HCT116 (cell line): Measurements from ENCODE around the gene GPR62. TPM values are rescaled to one million over a fixed set of nuclear protein-coding genes. Genes with fewer than 3 reads are reported as not detected.

Experiments
- ATAC-seq: fragments of 200-7000 bp; cut with Tn5 transposase; 2 replicates; pipeline ENCODE4 v1.9.1; 2020; ENCODE audit warnings: mild to moderate bottlenecking, moderate library complexity
- BruUV-seq: library from RNA; stranded (reverse); fragments of 400-500 nt; replicated peaks from 2 replicates; lab custom pipeline; 2021; lab: Mats Ljungman, UMichigan
- CTCF ChIA-PET: fragments of 300-600 bp; sonication (Branson Sonifier 250); formaldehyde crosslinking; loops from one replicate; lab custom pipeline; 2021; ENCODE audit warnings: antibody characterized with exemption; lab: Charles Lee
- POLR2A ChIA-PET: fragments of 300-600, 350-600 bp; sonication (Branson Sonifier 250); formaldehyde crosslinking; loops from one replicate; lab custom pipeline; 2021; ENCODE audit warnings: antibody characterized with exemption; lab: Charles Lee
- RAD21 ChIA-PET, 2 experiments: fragments of 300-600 bp; sonication (Branson Sonifier 250); formaldehyde crosslinking; loops; one replicate each; lab custom pipeline; 2023; ENCODE audit warnings: low total read pairs in 2 of 2; ENCODE audit not compliant: uncharacterized antibody in 2 of 2, unreplicated experiment in 2 of 2, low non-redundant PET in 1 of 2; lab: Charles Lee
- DNase-seq: peaks from one replicate; pipeline ENCODE4 v3.0.0-alpha.2; 2010; ENCODE audit warnings: low read depth, low spot score
- H2AFZ ChIP-seq: fragments of 200-600 bp; shearing (Covaris generic), sonication (generic); 2 replicates; pipeline ENCODE4 v1.6.1; 2017; ENCODE audit warnings: low read depth, mixed run types, mixed read lengths, antibody characterized with exemption, low read length; ENCODE audit not compliant: poor library complexity, severe bottlenecking
- H3K27ac ChIP-seq: 2 replicates; pipeline ENCODE4 v1.5.1; 2012; ENCODE audit warnings: low read depth, low read length
- H3K27me3 ChIP-seq: fragments of 200-600 bp; sonication (generic); 2 replicates; pipeline ENCODE4 v1.6.1; 2016; ENCODE audit warnings: mixed run types, low read length, mixed read lengths; ENCODE audit not compliant: insufficient read depth
- H3K36me3 ChIP-seq, 2 experiments: fragments of 200-500 bp in 1 of 2; fragments of 200-600 bp in 1 of 2; sonication (Bioruptor generic) in 1 of 2; sonication (generic) in 1 of 2; 2 replicates each; pipeline versions ENCODE4 v1.5.1 to v1.6.1; 2014 to 2016; ENCODE audit warnings: low read length in 2 of 2, inconsistent platforms in 1 of 2, mixed read lengths in 1 of 2, mixed run types in 1 of 2; ENCODE audit not compliant: insufficient read depth in 2 of 2, control insufficient read depth in 1 of 2
- H3K4me1 ChIP-seq, 2 experiments: fragments of 200-600 bp in 1 of 2; sonication (generic) in 1 of 2; 2 replicates each; pipeline versions ENCODE4 v1.5.1 to v1.6.1; 2012 to 2017; ENCODE audit warnings: low read length in 2 of 2, inconsistent platforms in 1 of 2, mild to moderate bottlenecking in 1 of 2, mixed read lengths in 1 of 2, mixed run types in 1 of 2, moderate library complexity in 1 of 2; ENCODE audit not compliant: insufficient read depth in 2 of 2, control insufficient read depth in 1 of 2
- H3K4me2 ChIP-seq: fragments of 200-600 bp; sonication (generic); 2 replicates; pipeline ENCODE4 v1.6.1; 2017; ENCODE audit warnings: mixed run types, low read length, mixed read lengths
- H3K4me3 ChIP-seq, 2 experiments: fragments of 200-600 bp in 1 of 2; sonication (generic) in 1 of 2; replicated peaks in 1 of 2; 2 replicates each; pipeline ENCODE4 v1.5.1; 2011 to 2016; ENCODE audit warnings: low read length in 2 of 2, control low read depth in 1 of 2, low read depth in 1 of 2, mild to moderate bottlenecking in 1 of 2, mixed read lengths in 1 of 2, mixed run types in 1 of 2
- H3K79me2 ChIP-seq: fragments of 200-600 bp; sonication (generic); 2 replicates; pipeline ENCODE4 v1.6.1; 2017; ENCODE audit warnings: mild to moderate bottlenecking, mixed run types, low read length, moderate library complexity, mixed read lengths; ENCODE audit not compliant: insufficient read depth
- H3K9ac ChIP-seq: fragments of 200-600 bp; sonication (generic); 2 replicates; pipeline ENCODE4 v1.6.1; 2016; ENCODE audit warnings: low read length, mixed read lengths
- H3K9me2 ChIP-seq: fragments of 200-600 bp; sonication (generic), shearing (Covaris generic); 2 replicates; pipeline ENCODE4 v1.6.1; 2017; ENCODE audit warnings: mixed run types, mild to moderate bottlenecking, moderate library complexity; ENCODE audit not compliant: insufficient read depth
- H3K9me3 ChIP-seq, 2 experiments: fragments of 200-500 bp in 1 of 2; fragments of 200-600 bp in 1 of 2; sonication (Bioruptor generic) in 1 of 2; sonication (generic) in 1 of 2; 2 replicates each; pipeline ENCODE4 v1.6.1; 2014 to 2017; ENCODE audit warnings: low read length in 2 of 2, mixed read lengths in 2 of 2, inconsistent platforms in 1 of 2, low read depth in 1 of 2, mild to moderate bottlenecking in 1 of 2, mixed run types in 1 of 2, moderate library complexity in 1 of 2; ENCODE audit not compliant: control insufficient read depth in 1 of 2, insufficient read depth in 1 of 2
- H4K20me1 ChIP-seq: fragments of 200-600 bp; sonication (generic), shearing (Covaris generic); 2 replicates; pipeline ENCODE4 v1.6.1; 2017; ENCODE audit warnings: mixed run types, mild to moderate bottlenecking, moderate library complexity; ENCODE audit not compliant: insufficient read depth
- CBX3 ChIP-seq: IDR thresholded peaks from 2 replicates; pipeline ENCODE4 v1.6.1; 2012; ENCODE audit warnings: low read depth
- CEBPB ChIP-seq: IDR thresholded peaks from 2 replicates; pipeline ENCODE4 v1.6.1; 2012; ENCODE audit warnings: low read depth
- EGR1 ChIP-seq: IDR thresholded peaks from 2 replicates; pipeline ENCODE4 v1.6.1; 2012; ENCODE audit warnings: low read depth
- ELF1 ChIP-seq: IDR thresholded peaks from 2 replicates; pipeline ENCODE4 v1.6.1; 2012; ENCODE audit warnings: low read depth, borderline replicate concordance
- EZH2phosphoT487 ChIP-seq: fragments of 200-600 bp; IDR thresholded peaks from 2 replicates; pipeline ENCODE4 v1.6.1; 2018; ENCODE audit warnings: antibody characterized with exemption, borderline replicate concordance
- FOSL1 ChIP-seq: IDR thresholded peaks from 2 replicates; pipeline ENCODE4 v1.6.1; 2012; ENCODE audit warnings: low read depth
- JUND ChIP-seq: IDR thresholded peaks from 2 replicates; pipeline ENCODE4 v1.6.1; 2012
- POLR2A ChIP-seq: IDR thresholded peaks from 2 replicates; pipeline ENCODE4 v1.7.0; 2011; ENCODE audit warnings: borderline replicate concordance; ENCODE audit not compliant: insufficient read depth, insufficient read length; ENCODE audit errors: extremely low read depth
- POLR2AphosphoS5 ChIP-seq: IDR thresholded peaks from 2 replicates; pipeline ENCODE4 v1.6.1; 2011; ENCODE audit warnings: mild to moderate bottlenecking, low read depth, low read length, moderate library complexity
- SIN3A ChIP-seq: IDR thresholded peaks from 2 replicates; pipeline ENCODE4 v1.6.1; 2012; ENCODE audit warnings: low read depth
- SRF ChIP-seq: IDR thresholded peaks from 2 replicates; pipeline ENCODE4 v1.6.1; 2012; ENCODE audit warnings: low read depth
- TCF7L2 ChIP-seq: IDR thresholded peaks from 2 replicates; pipeline ENCODE4 v1.7.0; 2011; ENCODE audit warnings: borderline replicate concordance, inconsistent platforms; ENCODE audit not compliant: insufficient read depth, insufficient read length; ENCODE audit errors: extremely low read depth
- YY1 ChIP-seq: IDR thresholded peaks from 2 replicates; pipeline ENCODE4 v1.6.1; 2011; ENCODE audit warnings: low read length, low read depth, moderate library complexity, mild to moderate bottlenecking; ENCODE audit not compliant: insufficient replicate concordance; ENCODE audit errors: extremely low read depth
- ZFX ChIP-seq: fragments of 450-650 bp; IDR thresholded peaks from 2 replicates; pipeline ENCODE4 v1.6.1; 2017
- ZNF274 ChIP-seq: fragments of 200-500 bp; sonication (Bioruptor generic); IDR thresholded peaks from 2 replicates; pipeline ENCODE4 v1.6.1; 2014; ENCODE audit warnings: mild to moderate bottlenecking, low read depth, low read length, inconsistent platforms
- intact Hi-C: fragments of 100-400 bp; cut with micrococcal nuclease; formaldehyde crosslinking; loops from 2 replicates; pipeline ENCODE4 v1.10.0; 2022
- total RNA-seq: library from RNA; stranded (reverse); gene quantifications from one replicate; pipeline ENCODE4 v1.2.1, GENCODE V29; 2021; ENCODE audit not compliant: unreplicated experiment
- TF ChIP-seq, protein P1 (sequence below): IDR thresholded peaks from 2 replicates; pipeline ENCODE4 v1.6.1; 2012
- TF ChIP-seq, protein P2 (sequence below): IDR thresholded peaks from 2 replicates; pipeline ENCODE4 v1.6.1; 2011; ENCODE audit warnings: mild to moderate bottlenecking, low read length, moderate library complexity; ENCODE audit not compliant: insufficient replicate concordance; ENCODE audit errors: extremely low read depth
- TF ChIP-seq, protein P3 (sequence below): IDR thresholded peaks from 2 replicates; pipeline ENCODE4 v1.6.1; 2012; ENCODE audit warnings: low read depth
- TF ChIP-seq, protein P4 (sequence below), 3 experiments: fragments of 200-600 bp in 1 of 3; sonication (generic) in 1 of 3; IDR thresholded peaks in 2 of 3; conservative IDR thresholded peaks in 1 of 3; 2 replicates each; pipeline ENCODE4 v1.5.1; 2012 to 2017; ENCODE audit warnings: low read depth in 2 of 3, low read length in 2 of 3, antibody characterized with exemption in 1 of 3, borderline replicate concordance in 1 of 3, control low read depth in 1 of 3, mild to moderate bottlenecking in 1 of 3, mixed read lengths in 1 of 3, mixed run types in 1 of 3, moderate library complexity in 1 of 3; ENCODE audit not compliant: insufficient read depth in 1 of 3

GPR62 gene
- total RNA-seq, 1 experiment from 2014 or later, result not detected

DNA sequence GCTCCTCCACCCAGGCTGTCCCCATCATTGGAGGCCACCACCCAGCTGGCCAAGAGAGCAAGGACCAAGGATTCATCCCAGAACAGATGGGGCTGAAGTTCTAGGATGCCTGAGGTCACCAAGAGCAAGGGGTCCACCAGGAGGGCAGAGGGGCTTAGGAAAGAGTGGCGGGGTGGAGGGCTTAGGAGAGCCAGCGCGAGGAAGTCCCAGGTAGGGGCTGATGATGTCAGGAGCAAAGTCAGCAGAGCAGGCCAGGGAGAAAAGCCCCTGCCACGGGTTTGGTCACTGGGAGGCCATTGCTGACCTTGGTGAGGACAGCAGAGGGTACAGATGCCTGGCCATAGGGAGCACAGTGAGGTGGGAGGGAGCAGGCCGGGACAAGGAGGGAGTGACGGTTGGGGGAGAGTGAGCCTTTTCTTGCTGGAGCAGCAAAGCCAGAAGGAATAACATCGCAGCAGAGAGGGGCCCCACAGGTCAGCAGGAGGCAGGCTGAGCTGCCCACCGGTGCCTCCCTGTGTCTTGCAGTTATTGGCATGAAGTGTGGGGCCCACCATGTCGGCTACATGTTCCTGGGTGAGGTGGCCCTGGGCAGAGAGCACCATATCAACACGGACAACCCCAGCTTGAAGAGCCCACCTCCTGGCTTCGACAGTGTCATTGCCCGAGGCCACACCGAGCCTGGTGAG is 7.8 kb upstream of the GPR62 start:
- Histone ChIP-seq H4K20me1 (no peaks in the 10 kb centered on the region), H2AFZ (no peak overlapping the region), H3K9ac (no peak overlapping the region), H3K27ac (no peak overlapping the region), H3K79me2 (no peaks in the 10 kb centered on the region), H3K4me1 (peaks cover 11 to 14% of the 10 kb centered on the region in 2 experiments), H3K9me3 (no peaks in the 10 kb centered on the region), H3K27me3 (no peaks in the 10 kb centered on the region), H3K36me3 (no peaks in the 10 kb centered on the region), H3K4me3 (no peak overlapping the region), H3K9me2 (no peaks in the 10 kb centered on the region), H3K4me2 (no peak overlapping the region)
- TF ChIP-seq EZH2phosphoT487 (no peak), CBX3 (no peak), POLR2AphosphoS5 (no peak), SIN3A (no peak), POLR2A (no peak), JUND (no peak), EGR1 (no peak), YY1 (no peak), ELF1 (no peak), ZFX (no peak), TCF7L2 (no peak), CEBPB (no peak), ZNF274 (no peak), FOSL1 (no peak), SRF (no peak)
- TF ChIP-seq, protein P1, sequence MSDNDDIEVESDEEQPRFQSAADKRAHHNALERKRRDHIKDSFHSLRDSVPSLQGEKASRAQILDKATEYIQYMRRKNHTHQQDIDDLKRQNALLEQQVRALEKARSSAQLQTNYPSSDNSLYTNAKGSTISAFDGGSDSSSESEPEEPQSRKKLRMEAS, result no peak
- TF ChIP-seq, protein P2, sequence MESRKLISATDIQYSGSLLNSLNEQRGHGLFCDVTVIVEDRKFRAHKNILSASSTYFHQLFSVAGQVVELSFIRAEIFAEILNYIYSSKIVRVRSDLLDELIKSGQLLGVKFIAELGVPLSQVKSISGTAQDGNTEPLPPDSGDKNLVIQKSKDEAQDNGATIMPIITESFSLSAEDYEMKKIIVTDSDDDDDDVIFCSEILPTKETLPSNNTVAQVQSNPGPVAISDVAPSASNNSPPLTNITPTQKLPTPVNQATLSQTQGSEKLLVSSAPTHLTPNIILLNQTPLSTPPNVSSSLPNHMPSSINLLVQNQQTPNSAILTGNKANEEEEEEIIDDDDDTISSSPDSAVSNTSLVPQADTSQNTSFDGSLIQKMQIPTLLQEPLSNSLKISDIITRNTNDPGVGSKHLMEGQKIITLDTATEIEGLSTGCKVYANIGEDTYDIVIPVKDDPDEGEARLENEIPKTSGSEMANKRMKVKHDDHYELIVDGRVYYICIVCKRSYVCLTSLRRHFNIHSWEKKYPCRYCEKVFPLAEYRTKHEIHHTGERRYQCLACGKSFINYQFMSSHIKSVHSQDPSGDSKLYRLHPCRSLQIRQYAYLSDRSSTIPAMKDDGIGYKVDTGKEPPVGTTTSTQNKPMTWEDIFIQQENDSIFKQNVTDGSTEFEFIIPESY, result no peak
- TF ChIP-seq, protein P3, sequence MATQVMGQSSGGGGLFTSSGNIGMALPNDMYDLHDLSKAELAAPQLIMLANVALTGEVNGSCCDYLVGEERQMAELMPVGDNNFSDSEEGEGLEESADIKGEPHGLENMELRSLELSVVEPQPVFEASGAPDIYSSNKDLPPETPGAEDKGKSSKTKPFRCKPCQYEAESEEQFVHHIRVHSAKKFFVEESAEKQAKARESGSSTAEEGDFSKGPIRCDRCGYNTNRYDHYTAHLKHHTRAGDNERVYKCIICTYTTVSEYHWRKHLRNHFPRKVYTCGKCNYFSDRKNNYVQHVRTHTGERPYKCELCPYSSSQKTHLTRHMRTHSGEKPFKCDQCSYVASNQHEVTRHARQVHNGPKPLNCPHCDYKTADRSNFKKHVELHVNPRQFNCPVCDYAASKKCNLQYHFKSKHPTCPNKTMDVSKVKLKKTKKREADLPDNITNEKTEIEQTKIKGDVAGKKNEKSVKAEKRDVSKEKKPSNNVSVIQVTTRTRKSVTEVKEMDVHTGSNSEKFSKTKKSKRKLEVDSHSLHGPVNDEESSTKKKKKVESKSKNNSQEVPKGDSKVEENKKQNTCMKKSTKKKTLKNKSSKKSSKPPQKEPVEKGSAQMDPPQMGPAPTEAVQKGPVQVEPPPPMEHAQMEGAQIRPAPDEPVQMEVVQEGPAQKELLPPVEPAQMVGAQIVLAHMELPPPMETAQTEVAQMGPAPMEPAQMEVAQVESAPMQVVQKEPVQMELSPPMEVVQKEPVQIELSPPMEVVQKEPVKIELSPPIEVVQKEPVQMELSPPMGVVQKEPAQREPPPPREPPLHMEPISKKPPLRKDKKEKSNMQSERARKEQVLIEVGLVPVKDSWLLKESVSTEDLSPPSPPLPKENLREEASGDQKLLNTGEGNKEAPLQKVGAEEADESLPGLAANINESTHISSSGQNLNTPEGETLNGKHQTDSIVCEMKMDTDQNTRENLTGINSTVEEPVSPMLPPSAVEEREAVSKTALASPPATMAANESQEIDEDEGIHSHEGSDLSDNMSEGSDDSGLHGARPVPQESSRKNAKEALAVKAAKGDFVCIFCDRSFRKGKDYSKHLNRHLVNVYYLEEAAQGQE, result no peak
- TF ChIP-seq, protein P4, sequence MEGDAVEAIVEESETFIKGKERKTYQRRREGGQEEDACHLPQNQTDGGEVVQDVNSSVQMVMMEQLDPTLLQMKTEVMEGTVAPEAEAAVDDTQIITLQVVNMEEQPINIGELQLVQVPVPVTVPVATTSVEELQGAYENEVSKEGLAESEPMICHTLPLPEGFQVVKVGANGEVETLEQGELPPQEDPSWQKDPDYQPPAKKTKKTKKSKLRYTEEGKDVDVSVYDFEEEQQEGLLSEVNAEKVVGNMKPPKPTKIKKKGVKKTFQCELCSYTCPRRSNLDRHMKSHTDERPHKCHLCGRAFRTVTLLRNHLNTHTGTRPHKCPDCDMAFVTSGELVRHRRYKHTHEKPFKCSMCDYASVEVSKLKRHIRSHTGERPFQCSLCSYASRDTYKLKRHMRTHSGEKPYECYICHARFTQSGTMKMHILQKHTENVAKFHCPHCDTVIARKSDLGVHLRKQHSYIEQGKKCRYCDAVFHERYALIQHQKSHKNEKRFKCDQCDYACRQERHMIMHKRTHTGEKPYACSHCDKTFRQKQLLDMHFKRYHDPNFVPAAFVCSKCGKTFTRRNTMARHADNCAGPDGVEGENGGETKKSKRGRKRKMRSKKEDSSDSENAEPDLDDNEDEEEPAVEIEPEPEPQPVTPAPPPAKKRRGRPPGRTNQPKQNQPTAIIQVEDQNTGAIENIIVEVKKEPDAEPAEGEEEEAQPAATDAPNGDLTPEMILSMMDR (IDR thresholded peaks at IDR 0.05 in 2 of 3, conservative IDR thresholded peaks at IDR 0.05 in 1 of 3; ENCODE audit: borderline replicate concordance in 1 of 3, insufficient read depth in 1 of 3, low read depth in 2 of 3, low read length in 2 of 3), result no peak
- RAD21 ChIA-PET, result interaction anchor here in 1 of 2 experiments (0.6 kb wide), 1 partner anchor 392 kb away, joined by 3 read pairs; no protein-coding TSS in a partner anchor
- BruUV-seq, result no TSS peak
- ATAC-seq, result no peak
- intact Hi-C loops, result no loop called here
- CTCF ChIA-PET, result no interaction called here
- POLR2A ChIA-PET, result no interaction called here
- no peak for DNase-seq
